Glutamatergic neuron (in vitro differentiated cells): ENCODE measurements around the gene QSOX1. TPM values are rescaled to one million over a fixed set of nuclear protein-coding genes. Genes with fewer than 3 reads are reported as not detected.

Experiments
- DNase-seq: peaks from one replicate; pipeline ENCODE4 v3.0.0; 2022
- H3K27ac Mint-ChIP-seq: one replicate; pipeline ENCODE4 v1.8.0; 2020; ENCODE audit warnings: mild to moderate bottlenecking, mixed read lengths, inconsistent platforms; ENCODE audit not compliant: unreplicated experiment
- H3K27me3 Mint-ChIP-seq: one replicate; pipeline ENCODE4 v1.8.0; 2020; ENCODE audit warnings: mild to moderate bottlenecking, moderate library complexity, mixed read lengths, inconsistent platforms; ENCODE audit not compliant: unreplicated experiment
- H3K36me3 Mint-ChIP-seq: one replicate; pipeline ENCODE4 v1.8.0; 2020; ENCODE audit warnings: mild to moderate bottlenecking, mixed read lengths, inconsistent platforms; ENCODE audit not compliant: unreplicated experiment
- H3K4me1 Mint-ChIP-seq: one replicate; pipeline ENCODE4 v1.8.0; 2020; ENCODE audit warnings: mild to moderate bottlenecking, low read depth, mixed read lengths, inconsistent platforms; ENCODE audit not compliant: unreplicated experiment
- H3K4me3 Mint-ChIP-seq: one replicate; pipeline ENCODE4 v1.8.0; 2020; ENCODE audit warnings: mild to moderate bottlenecking, mixed read lengths, inconsistent platforms; ENCODE audit not compliant: unreplicated experiment
- H3K9me3 Mint-ChIP-seq: one replicate; pipeline ENCODE4 v1.8.0; 2020; ENCODE audit warnings: mild to moderate bottlenecking, moderate library complexity, mixed read lengths, inconsistent platforms; ENCODE audit not compliant: unreplicated experiment
- CTCF ChIP-seq: fragments of 200-600 bp; sonication (generic); IDR thresholded peaks from one replicate; pipeline ENCODE4 v1.5.0; 2021; ENCODE audit not compliant: partially characterized antibody, unreplicated experiment
- total RNA-seq: library from RNA; stranded (reverse); fragmentation: NEBNext Ultra II Directional; extraction: Animal tissue kit (Norgen Biotek cat#: 25700); gene quantifications from one replicate; pipeline ENCODE4 v1.2.1, GENCODE V29; 2021; ENCODE audit not compliant: unreplicated experiment

Gene QSOX1
- total RNA-seq, 1 donor from 2014 or later: 46.1 TPM

DNA sequence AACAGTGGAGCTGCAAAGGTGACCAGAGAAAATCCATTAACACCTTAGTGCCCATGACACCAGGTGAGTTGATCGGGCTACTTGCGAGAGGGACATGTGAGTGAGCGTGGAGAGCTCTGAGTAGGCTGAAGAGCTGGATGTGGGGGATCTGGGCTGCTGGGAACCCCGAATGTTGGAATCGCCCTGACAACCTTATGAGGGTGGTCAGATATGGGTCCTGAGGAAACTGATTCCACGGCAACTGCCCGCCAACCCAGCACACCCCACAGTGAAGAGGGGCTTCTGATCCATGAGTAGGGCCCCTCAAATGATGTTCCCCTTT, 705 bp upstream of the QSOX1 start:
- H3K4me3 Mint-ChIP-seq: peak overlapping the region; percentile 94
- H3K9me3 Mint-ChIP-seq: peaks cover 2% of the 10 kb centered on the region
- H3K4me1 Mint-ChIP-seq: peaks cover 12% of the 10 kb centered on the region
- H3K27ac Mint-ChIP-seq: peak overlapping the region; percentile 79
- DNase-seq: no peak
- TF ChIP-seq CTCF: no peak
- H3K27me3 Mint-ChIP-seq: peaks cover 11% of the 10 kb centered on the region
- no peaks in the 10 kb centered on the region for H3K36me3 Mint-ChIP-seq

DNA sequence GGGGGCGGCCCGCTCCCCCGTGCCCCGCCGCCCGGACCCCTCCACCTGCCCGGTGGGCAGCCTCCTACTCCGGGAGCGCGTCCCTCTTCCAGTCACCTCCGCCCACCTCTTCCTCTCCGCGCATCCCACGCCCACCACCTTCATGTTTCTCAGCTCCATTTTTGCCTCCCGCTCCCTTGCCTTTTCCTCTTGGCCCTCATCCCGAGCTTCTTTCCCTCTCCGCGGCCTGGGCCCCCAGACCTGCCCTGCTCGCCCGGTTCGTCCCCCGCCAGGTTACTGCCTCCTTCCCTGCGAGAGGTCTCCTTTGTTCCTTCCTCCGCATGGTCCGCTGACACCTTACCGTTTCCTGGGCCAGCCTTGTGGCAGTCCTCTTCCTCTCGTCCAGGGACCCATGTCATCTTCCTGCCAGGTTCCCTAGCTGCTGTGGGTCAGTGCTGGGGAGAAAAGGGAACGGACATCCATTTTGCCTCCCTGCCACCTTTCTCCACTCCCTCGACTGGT, 563 bp downstream of the QSOX1 start:
- Mint-ChIP-seq H3K36me3 (no peaks in the 10 kb centered on the region), H3K4me1 (peaks cover 12% of the 10 kb centered on the region), H3K9me3 (peaks cover 2% of the 10 kb centered on the region), H3K4me3 (peak overlapping the region; percentile 89), H3K27ac (peak overlapping the region; percentile 81), H3K27me3 (peaks cover 11% of the 10 kb centered on the region)
- TF ChIP-seq CTCF: no peak
- DNase-seq: peak; percentile 45

GRCh38 chr1:180156201-180156600, 1.5 kb downstream of the QSOX1 start:
- H3K36me3 Mint-ChIP-seq: no peaks in the 10 kb centered on the region
- no peak for DNase-seq
- peaks cover 11% of the 10 kb centered on the region for H3K27me3 Mint-ChIP-seq
- H3K4me1 Mint-ChIP-seq: peaks cover 12% of the 10 kb centered on the region
- H3K4me3 Mint-ChIP-seq: peak overlapping the region; percentile 68
- H3K9me3 Mint-ChIP-seq: peaks cover 2% of the 10 kb centered on the region
- H3K27ac Mint-ChIP-seq: no peak overlapping the region
- no peak for TF ChIP-seq CTCF

- H3K9me3 Mint-ChIP-seq: peaks cover 2% of the 10 kb centered on the region
- peak overlapping the region; percentile 68 for H3K4me3 Mint-ChIP-seq
- peaks cover 11% of the 10 kb centered on the region for H3K27me3 Mint-ChIP-seq
- H3K36me3 Mint-ChIP-seq: no peaks in the 10 kb centered on the region
- TF ChIP-seq CTCF: no peak
- peaks cover 12% of the 10 kb centered on the region for H3K4me1 Mint-ChIP-seq
- no peak overlapping the region for H3K27ac Mint-ChIP-seq
- DNase-seq: no peak
These were observed 2.0 kb downstream of the QSOX1 start for GRCh38 chr1:180156631-180157091.

GRCh38 chr1:180157108-180157507, 2.4 kb downstream of the QSOX1 start:
- Mint-ChIP-seq H3K27ac (no peak overlapping the region), H3K4me1 (peaks cover 12% of the 10 kb centered on the region), H3K4me3 (peak overlapping the region; percentile 68), H3K27me3 (peaks cover 11% of the 10 kb centered on the region), H3K36me3 (no peaks in the 10 kb centered on the region), H3K9me3 (peaks cover 2% of the 10 kb centered on the region)
- no peak for DNase-seq
- no peak for TF ChIP-seq CTCF
